GM18517 (cell line): ENCODE results near the gene GAP43.
"Not testable (repeated sequence)": the region's sequence is repeated elsewhere in the genome, so short reads cannot be mapped to it uniquely, and the experiment has no call there.

ENCODE experiments used
- ATAC-seq: cut with Tn5 transposase; IDR thresholded peaks from one replicate; pipeline ENCODE4 v1.9.1; 2021; ENCODE audit warnings: mild to moderate bottlenecking, moderate library complexity; ENCODE audit not compliant: unreplicated experiment

Gene GAP43

GRCh38 chr3:115741650-115742049 lies 118.3 kb downstream of the GAP43 start:
- ATAC-seq, result no peak

DNA sequence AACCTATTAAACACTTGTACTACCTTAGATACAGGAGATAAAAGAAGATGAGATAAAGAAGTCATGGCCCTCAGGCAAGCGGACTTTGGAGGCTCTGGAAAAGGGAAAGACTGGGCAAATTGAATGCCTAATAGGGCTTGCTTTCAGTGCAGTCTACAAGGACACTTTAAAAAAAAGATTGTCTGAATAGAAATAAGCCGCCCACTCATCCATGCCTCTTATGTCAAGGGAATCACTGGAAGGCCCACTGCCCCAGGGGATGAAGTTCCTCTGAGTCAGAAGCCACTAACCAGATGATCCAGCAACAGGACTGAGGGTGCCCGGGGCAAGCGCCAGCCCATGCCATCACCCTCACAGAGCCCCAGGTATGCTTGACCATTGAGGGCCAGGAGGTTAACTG lies 121.2 kb downstream of the GAP43 start:
- not testable (repeated sequence) for ATAC-seq

- not testable (repeated sequence) for ATAC-seq
These were observed 129.7 kb downstream of the GAP43 start for GRCh38 chr3:115752978-115753377.

- ATAC-seq, result no peak
These were observed 134.9 kb downstream of the GAP43 start for GRCh38 chr3:115758076-115758763.

DNA sequence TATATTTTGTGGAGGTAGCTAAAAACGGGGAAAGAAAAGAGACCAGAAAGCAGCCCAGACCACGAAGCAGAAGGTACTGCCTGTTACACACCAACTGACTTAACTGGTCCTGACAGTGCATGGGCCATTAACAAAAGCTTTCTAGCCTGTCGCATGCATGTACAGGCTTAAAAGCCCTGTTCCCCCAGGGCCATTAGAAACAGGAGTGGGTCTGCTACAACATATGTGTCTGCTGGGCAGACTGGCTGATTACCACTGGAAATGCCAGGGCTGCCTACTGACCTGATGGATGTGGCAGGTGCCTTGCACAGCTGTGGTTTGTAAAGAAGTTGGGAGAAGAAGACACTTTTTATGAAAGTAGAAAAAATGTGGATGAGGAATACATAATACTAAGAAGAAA lies 137.4 kb downstream of the GAP43 start:
- ATAC-seq, result no peak

GRCh38 chr3:115761927-115762305 lies 138.6 kb downstream of the GAP43 start:
- ATAC-seq, result no peak

GRCh38 chr3:115766587-115767482 lies 143.5 kb downstream of the GAP43 start:
- ATAC-seq, result no peak

- ATAC-seq, result no peak
These were observed 145.4 kb downstream of the GAP43 start for GRCh38 chr3:115768661-115769060.
